ENCODE data around the gene PXDC1.
"Not testable (repeated sequence)": the region's sequence is repeated elsewhere in the genome, so short reads cannot be mapped to it uniquely, and the experiment has no call there.

DNA sequence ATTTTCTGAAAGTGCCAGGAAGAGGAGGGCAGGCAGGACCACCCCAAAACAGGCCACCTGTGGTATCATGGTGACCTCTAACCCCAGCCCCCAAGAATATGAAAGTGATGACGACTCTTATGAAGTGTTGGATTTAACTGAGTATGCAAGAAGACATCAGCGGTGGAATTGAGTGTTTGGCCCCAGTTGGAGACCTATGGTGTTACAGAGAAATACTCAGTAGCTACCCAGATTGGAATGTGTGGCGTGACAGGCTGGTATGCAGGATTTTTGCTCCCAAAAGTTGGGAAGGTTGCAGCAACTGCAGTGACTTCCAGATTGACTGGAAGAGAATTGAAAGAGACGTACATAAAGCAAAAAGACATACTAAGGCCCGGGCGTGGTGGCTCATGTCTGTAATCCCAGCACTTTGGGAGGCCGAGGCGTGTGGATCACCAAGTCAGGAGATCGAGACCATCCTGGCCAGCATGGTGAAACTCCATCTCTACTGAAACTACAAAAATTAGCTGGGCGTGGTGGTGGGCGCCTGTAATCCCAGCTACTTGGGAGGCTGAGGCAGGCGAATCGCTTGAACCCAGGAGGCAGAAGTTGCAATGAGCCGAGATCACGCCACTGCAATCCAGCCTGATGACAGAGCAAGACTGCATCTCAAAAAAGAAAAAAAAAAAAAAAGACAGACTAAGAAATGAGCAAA, 2.7 kb upstream of the PXDC1 start:
- not testable (repeated sequence) for TF ChIP-seq POLR2A, CTCF (IDR thresholded peaks at IDR 0.05)

Measured in lower leg skin (tissue), 3 donors.